ENCODE results near the gene ELF5. TPM values are rescaled to one million over a fixed set of nuclear protein-coding genes. Genes with fewer than 3 reads are reported as not detected.

Gene ELF5
- total RNA-seq, 4 donors from 2014 or later, result not detected

- TF ChIP-seq EP300 (IDR thresholded peaks at IDR 0.05) (no peak), POLR2AphosphoS5 (IDR thresholded peaks at IDR 0.05) (no peak), POLR2A (IDR thresholded peaks at IDR 0.05; ENCODE audit: low read depth) (no peak)
- TF ChIP-seq, protein P1, sequence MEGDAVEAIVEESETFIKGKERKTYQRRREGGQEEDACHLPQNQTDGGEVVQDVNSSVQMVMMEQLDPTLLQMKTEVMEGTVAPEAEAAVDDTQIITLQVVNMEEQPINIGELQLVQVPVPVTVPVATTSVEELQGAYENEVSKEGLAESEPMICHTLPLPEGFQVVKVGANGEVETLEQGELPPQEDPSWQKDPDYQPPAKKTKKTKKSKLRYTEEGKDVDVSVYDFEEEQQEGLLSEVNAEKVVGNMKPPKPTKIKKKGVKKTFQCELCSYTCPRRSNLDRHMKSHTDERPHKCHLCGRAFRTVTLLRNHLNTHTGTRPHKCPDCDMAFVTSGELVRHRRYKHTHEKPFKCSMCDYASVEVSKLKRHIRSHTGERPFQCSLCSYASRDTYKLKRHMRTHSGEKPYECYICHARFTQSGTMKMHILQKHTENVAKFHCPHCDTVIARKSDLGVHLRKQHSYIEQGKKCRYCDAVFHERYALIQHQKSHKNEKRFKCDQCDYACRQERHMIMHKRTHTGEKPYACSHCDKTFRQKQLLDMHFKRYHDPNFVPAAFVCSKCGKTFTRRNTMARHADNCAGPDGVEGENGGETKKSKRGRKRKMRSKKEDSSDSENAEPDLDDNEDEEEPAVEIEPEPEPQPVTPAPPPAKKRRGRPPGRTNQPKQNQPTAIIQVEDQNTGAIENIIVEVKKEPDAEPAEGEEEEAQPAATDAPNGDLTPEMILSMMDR (IDR thresholded peaks at IDR 0.05), result no peak
- intact Hi-C loops (cut with DNase I), result loop anchor here (10.0 kb wide), 1 partner anchor 272 kb away; no protein-coding TSS in a partner anchor
- no peak overlapping the region for H3K27ac ChIP-seq (replicated peaks in 1 of 4)
- H3K27me3 ChIP-seq, result no peaks in the 10 kb centered on the region
- DNase-seq (ENCODE audit: extremely low spot score), result no peak
- H3K9me3 ChIP-seq, result no peaks in the 10 kb centered on the region
- peaks cover 17 to 36% (median 24%) of the 10 kb centered on the region in 4 donors for H3K36me3 ChIP-seq
- peaks cover 0 to 54% (median 18%) of the 10 kb centered on the region in 4 donors for H3K4me1 ChIP-seq
- H3K4me3 ChIP-seq, result no peak overlapping the region
Measured at GRCh38 chr11:34447044-34447443, 66.5 kb downstream of the ELF5 start.

GRCh38 chr11:34446386-34446785 is 67.2 kb downstream of the ELF5 start:
- Histone ChIP-seq H3K27ac (replicated peaks in 1 of 4) (no peak overlapping the region), H3K4me3 (no peak overlapping the region), H3K9me3 (no peaks in the 10 kb centered on the region), H3K27me3 (no peaks in the 10 kb centered on the region), H3K36me3 (peaks cover 13 to 36% (median 19%) of the 10 kb centered on the region in 4 donors), H3K4me1 (peaks cover 0 to 59% (median 20%) of the 10 kb centered on the region in 4 donors)
- DNase-seq (ENCODE audit: extremely low spot score), result no peak
- intact Hi-C loops (cut with DNase I), result loop anchor here (10.0 kb wide), 1 partner anchor 272 kb away; no protein-coding TSS in a partner anchor
- TF ChIP-seq, protein P1 (IDR thresholded peaks at IDR 0.05), result no peak
- TF ChIP-seq EP300 (IDR thresholded peaks at IDR 0.05) (no peak), POLR2A (IDR thresholded peaks at IDR 0.05; ENCODE audit: low read depth) (no peak), POLR2AphosphoS5 (IDR thresholded peaks at IDR 0.05) (no peak)
- WGBS, result 70% methylated on average over 5 of the region's 5 CpGs

- H3K9me3 ChIP-seq, result no peaks in the 10 kb centered on the region
- TF ChIP-seq POLR2AphosphoS5 (IDR thresholded peaks at IDR 0.05) (no peak), EP300 (IDR thresholded peaks at IDR 0.05) (no peak), POLR2A (IDR thresholded peaks at IDR 0.05; ENCODE audit: low read depth) (no peak)
- TF ChIP-seq, protein P1 (IDR thresholded peaks at IDR 0.05), result no peak
- H3K27me3 ChIP-seq, result no peaks in the 10 kb centered on the region
- 70% methylated on average over 4 of the region's 4 CpGs for WGBS
- intact Hi-C loops (cut with DNase I), result loop anchor here (10.0 kb wide), 1 partner anchor 271 kb away; no protein-coding TSS in a partner anchor
- no peak overlapping the region for H3K27ac ChIP-seq (replicated peaks in 1 of 4)
- H3K4me1 ChIP-seq, result peaks cover 1 to 61% (median 21%) of the 10 kb centered on the region in 4 donors
- H3K4me3 ChIP-seq, result no peak overlapping the region
- DNase-seq (ENCODE audit: extremely low spot score), result no peak
- H3K36me3 ChIP-seq, result peaks cover 9 to 33% (median 15%) of the 10 kb centered on the region in 4 donors
Measured at GRCh38 chr11:34445956-34446355, 67.6 kb downstream of the ELF5 start.

DNA sequence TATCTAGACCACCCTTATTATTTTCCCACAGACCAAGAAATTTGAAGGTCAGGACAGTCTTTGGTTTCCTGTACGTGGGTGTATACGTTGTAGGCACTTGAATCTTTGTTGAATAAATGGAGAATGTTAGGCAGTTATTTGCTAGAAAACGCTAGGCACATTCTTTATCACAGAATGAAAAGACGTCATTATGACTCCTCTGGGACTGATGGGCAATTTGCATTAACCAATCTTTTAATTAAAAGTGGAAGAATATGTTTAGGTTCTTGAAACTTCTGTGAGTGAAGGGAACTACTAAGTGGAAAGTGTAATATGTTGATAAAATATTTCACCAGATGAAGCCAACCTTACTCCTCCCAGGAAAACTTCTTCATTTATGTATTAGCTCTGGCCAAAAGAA is 69.2 kb downstream of the ELF5 start:
- Histone ChIP-seq H3K27me3 (no peaks in the 10 kb centered on the region), H3K9me3 (no peaks in the 10 kb centered on the region), H3K27ac (replicated peaks in 1 of 4) (no peak overlapping the region), H3K4me1 (peaks cover 17 to 72% (median 37%) of the 10 kb centered on the region in 4 donors), H3K36me3 (peaks cover 0 to 17% (median under 1%) of the 10 kb centered on the region in 4 donors), H3K4me3 (no peak overlapping the region)
- no peak for DNase-seq (ENCODE audit: extremely low spot score)
- TF ChIP-seq POLR2AphosphoS5 (IDR thresholded peaks at IDR 0.05), result no peak
- TF ChIP-seq, protein P1 (IDR thresholded peaks at IDR 0.05), result no peak
- TF ChIP-seq POLR2A (IDR thresholded peaks at IDR 0.05; ENCODE audit: low read depth), result no peak
- TF ChIP-seq EP300 (IDR thresholded peaks at IDR 0.05), result no peak
- WGBS, result 83% methylated on average over 4 of the region's 4 CpGs
- intact Hi-C loops (cut with DNase I), result loop anchor here (10.0 kb wide), 1 partner anchor 270 kb away; no protein-coding TSS in a partner anchor

GRCh38 chr11:34443136-34443535 is 70.5 kb downstream of the ELF5 start:
- WGBS, result 88% methylated on average over 3 of the region's 3 CpGs
- intact Hi-C loops (cut with DNase I), result loop anchor here (10.0 kb wide), 1 partner anchor 268 kb away; no protein-coding TSS in a partner anchor
- no peaks in the 10 kb centered on the region for H3K27me3 ChIP-seq
- peaks cover 0 to 12% (median 0%) of the 10 kb centered on the region in 4 donors for H3K36me3 ChIP-seq
- TF ChIP-seq, protein P1 (IDR thresholded peaks at IDR 0.05), result no peak
- no peak for TF ChIP-seq POLR2AphosphoS5 (IDR thresholded peaks at IDR 0.05)
- no peak for TF ChIP-seq POLR2A (IDR thresholded peaks at IDR 0.05; ENCODE audit: low read depth)
- TF ChIP-seq EP300 (IDR thresholded peaks at IDR 0.05), result no peak
- DNase-seq (ENCODE audit: extremely low spot score), result no peak
- no peak overlapping the region for H3K27ac ChIP-seq (replicated peaks in 1 of 4)
- no peak overlapping the region for H3K4me3 ChIP-seq
- H3K9me3 ChIP-seq, result no peaks in the 10 kb centered on the region
- peaks cover 20 to 72% (median 40%) of the 10 kb centered on the region in 4 donors for H3K4me1 ChIP-seq
